Neuron (in vitro differentiated cells): ENCODE results near the gene TREML4.

Experiments used
- H2AFZ ChIP-seq: one replicate; pipeline ENCODE4 v1.6.1; 2013; ENCODE audit warnings: low read depth, mild to moderate bottlenecking, inconsistent platforms, low read length, moderate library complexity
- H3K27me3 ChIP-seq: one replicate; pipeline ENCODE4 v1.6.1; 2013; ENCODE audit warnings: low read length; ENCODE audit not compliant: insufficient read depth
- H3K36me3 ChIP-seq: one replicate; pipeline ENCODE4 v1.6.1; 2013; ENCODE audit warnings: low read length; ENCODE audit not compliant: insufficient read depth
- H3K4me1 ChIP-seq: one replicate; pipeline ENCODE4 v1.6.1; 2013; ENCODE audit warnings: low read length; ENCODE audit not compliant: insufficient read depth
- H3K4me3 ChIP-seq: 2 replicates; pipeline ENCODE4 v1.5.1; 2013; ENCODE audit warnings: mild to moderate bottlenecking, low read length, moderate library complexity
- H3K9me3 ChIP-seq: one replicate; pipeline ENCODE4 v1.6.1; 2013; ENCODE audit warnings: low read length

The TREML4 gene

GRCh38 chr6:41193884-41194283 lies 34.3 kb upstream of the TREML4 start:
- no peaks in the 10 kb centered on the region for H3K4me1 ChIP-seq
- H3K9me3 ChIP-seq: peaks cover 2% of the 10 kb centered on the region
- no peaks in the 10 kb centered on the region for H3K36me3 ChIP-seq

GRCh38 chr6:41194386-41194785 lies 33.8 kb upstream of the TREML4 start:
- Histone ChIP-seq H3K9me3 (peaks cover 2% of the 10 kb centered on the region), H3K36me3 (no peaks in the 10 kb centered on the region), H3K27me3 (peaks cover 9% of the 10 kb centered on the region), H3K4me3 (no peak overlapping the region), H2AFZ (no peak overlapping the region), H3K4me1 (no peaks in the 10 kb centered on the region)

More at GRCh38 chr6:41193884-41194283, 34.3 kb upstream of the TREML4 start:
- H2AFZ ChIP-seq: no peak overlapping the region
- H3K27me3 ChIP-seq: peaks cover 9% of the 10 kb centered on the region
- no peak overlapping the region for H3K4me3 ChIP-seq

- no peaks in the 10 kb centered on the region for H3K36me3 ChIP-seq
- peaks cover 9% of the 10 kb centered on the region for H3K27me3 ChIP-seq
- no peak overlapping the region for H3K4me3 ChIP-seq
- H2AFZ ChIP-seq: no peak overlapping the region
- H3K9me3 ChIP-seq: no peaks in the 10 kb centered on the region
- peaks cover 4% of the 10 kb centered on the region for H3K4me1 ChIP-seq
Measured at GRCh38 chr6:41197234-41197633, 30.9 kb upstream of the TREML4 start.

- peaks cover 7% of the 10 kb centered on the region for H3K27me3 ChIP-seq
- H3K4me1 ChIP-seq: peaks cover 4% of the 10 kb centered on the region
- H3K9me3 ChIP-seq: no peaks in the 10 kb centered on the region
- no peaks in the 10 kb centered on the region for H3K36me3 ChIP-seq
- no peak overlapping the region for H2AFZ ChIP-seq
- no peak overlapping the region for H3K4me3 ChIP-seq
Measured at GRCh38 chr6:41199552-41200246, 28.4 kb upstream of the TREML4 start.

GRCh38 chr6:41200296-41200900 lies 27.8 kb upstream of the TREML4 start:
- peaks cover 4% of the 10 kb centered on the region for H3K4me1 ChIP-seq
- H3K36me3 ChIP-seq: no peaks in the 10 kb centered on the region
- H3K4me3 ChIP-seq: no peak overlapping the region
- peaks cover 3% of the 10 kb centered on the region for H3K27me3 ChIP-seq
- H2AFZ ChIP-seq: no peak overlapping the region
- H3K9me3 ChIP-seq: no peaks in the 10 kb centered on the region

- Histone ChIP-seq H3K27me3 (no peaks in the 10 kb centered on the region), H3K4me1 (peaks cover 4% of the 10 kb centered on the region), H2AFZ (no peak within 1 kb of the TSS), H3K9me3 (no peaks in the 10 kb centered on the region), H3K36me3 (no peaks in the 10 kb centered on the region), H3K4me3 (no peak within 1 kb of the TSS)
Measured at GRCh38 chr6:41200901-41201763, 27.0 kb upstream of the TREML4 start, which contains the start of gene TREML2. Gene TREML2, minus strand, starts transcription at chr6:41201149. Its CDS starts 141 bp downstream, at chr6:41201008.

- Histone ChIP-seq H3K4me1 (peaks cover 4% of the 10 kb centered on the region), H3K36me3 (no peaks in the 10 kb centered on the region), H3K9me3 (no peaks in the 10 kb centered on the region), H2AFZ (no peak overlapping the region), H3K4me3 (no peak overlapping the region), H3K27me3 (no peaks in the 10 kb centered on the region)
Measured at GRCh38 chr6:41201764-41202173, 26.4 kb upstream of the TREML4 start.

- Histone ChIP-seq H3K4me3 (no peak overlapping the region), H3K9me3 (no peaks in the 10 kb centered on the region), H2AFZ (no peak overlapping the region), H3K36me3 (no peaks in the 10 kb centered on the region), H3K4me1 (peaks cover 4% of the 10 kb centered on the region), H3K27me3 (peaks cover 2% of the 10 kb centered on the region)
Measured at GRCh38 chr6:41204156-41204555, 24.0 kb upstream of the TREML4 start.

- Histone ChIP-seq H2AFZ (no peak overlapping the region), H3K36me3 (no peaks in the 10 kb centered on the region), H3K4me1 (no peaks in the 10 kb centered on the region), H3K27me3 (peaks cover 2% of the 10 kb centered on the region), H3K9me3 (no peaks in the 10 kb centered on the region), H3K4me3 (no peak overlapping the region)
Measured at GRCh38 chr6:41208439-41209106, 19.6 kb upstream of the TREML4 start.

- Histone ChIP-seq H3K4me3 (no peak overlapping the region), H2AFZ (no peak overlapping the region), H3K4me1 (no peaks in the 10 kb centered on the region), H3K9me3 (peaks cover 2% of the 10 kb centered on the region), H3K36me3 (no peaks in the 10 kb centered on the region), H3K27me3 (peaks cover 2% of the 10 kb centered on the region)
Measured at GRCh38 chr6:41209547-41210320, 18.4 kb upstream of the TREML4 start.

GRCh38 chr6:41214559-41215238 lies 13.4 kb upstream of the TREML4 start:
- no peak overlapping the region for H2AFZ ChIP-seq
- H3K27me3 ChIP-seq: no peaks in the 10 kb centered on the region
- H3K36me3 ChIP-seq: no peaks in the 10 kb centered on the region
- H3K4me3 ChIP-seq: no peak overlapping the region
- H3K4me1 ChIP-seq: no peaks in the 10 kb centered on the region
- H3K9me3 ChIP-seq: peaks cover 4% of the 10 kb centered on the region

- Histone ChIP-seq H3K27me3 (no peaks in the 10 kb centered on the region), H3K9me3 (peaks cover 4% of the 10 kb centered on the region), H3K4me3 (no peak overlapping the region), H3K36me3 (no peaks in the 10 kb centered on the region), H2AFZ (no peak overlapping the region), H3K4me1 (no peaks in the 10 kb centered on the region)
Measured at GRCh38 chr6:41215777-41216176, 12.4 kb upstream of the TREML4 start.
